HG03139 (cell line): ENCODE results near the gene TWF2.
A peak's percentile ranks its signal among the peaks of the same experiment; 100 is the strongest.

Experiments used
- ATAC-seq: cut with Tn5 transposase; IDR thresholded peaks from one replicate; pipeline ENCODE4 v1.9.1; 2021; ENCODE audit not compliant: unreplicated experiment

TWF2 gene

DNA sequence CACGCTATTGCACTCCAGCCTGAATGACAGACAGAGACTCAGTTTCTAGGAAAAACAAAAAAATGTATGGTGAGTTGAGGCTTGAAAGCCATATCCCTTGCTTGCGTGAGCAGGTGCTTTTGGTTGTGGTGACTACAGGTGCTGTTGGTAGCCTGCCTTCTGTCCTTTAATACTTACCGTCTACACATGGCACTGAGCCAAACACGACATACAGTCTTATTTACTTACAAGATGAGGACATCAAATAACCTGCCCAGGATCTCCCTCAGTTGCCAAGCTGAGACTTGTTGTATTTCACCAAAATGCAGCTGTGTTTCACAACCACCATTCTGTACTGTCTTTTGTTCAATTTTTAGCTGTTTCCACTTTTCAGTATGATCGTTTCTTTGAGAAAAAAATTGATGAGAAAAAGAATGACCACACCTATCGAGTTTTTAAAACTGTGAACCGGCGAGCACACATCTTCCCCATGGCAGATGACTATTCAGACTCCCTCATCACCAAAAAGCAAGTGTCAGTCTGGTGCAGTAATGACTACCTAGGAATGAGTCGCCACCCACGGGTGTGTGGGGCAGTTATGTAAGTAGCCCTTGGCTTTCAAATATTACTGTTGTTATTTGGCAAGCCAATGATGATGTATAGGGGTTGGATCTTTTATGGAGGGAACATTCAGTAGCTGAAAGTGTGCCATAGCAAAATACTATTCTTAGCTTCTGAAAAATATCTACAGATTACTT lies 34.5 kb downstream of the TWF2 start:
- no peak for ATAC-seq

- no peak for ATAC-seq
Observed at GRCh38 chr3:52203701-52204100, 35.3 kb downstream of the TWF2 start.

DNA sequence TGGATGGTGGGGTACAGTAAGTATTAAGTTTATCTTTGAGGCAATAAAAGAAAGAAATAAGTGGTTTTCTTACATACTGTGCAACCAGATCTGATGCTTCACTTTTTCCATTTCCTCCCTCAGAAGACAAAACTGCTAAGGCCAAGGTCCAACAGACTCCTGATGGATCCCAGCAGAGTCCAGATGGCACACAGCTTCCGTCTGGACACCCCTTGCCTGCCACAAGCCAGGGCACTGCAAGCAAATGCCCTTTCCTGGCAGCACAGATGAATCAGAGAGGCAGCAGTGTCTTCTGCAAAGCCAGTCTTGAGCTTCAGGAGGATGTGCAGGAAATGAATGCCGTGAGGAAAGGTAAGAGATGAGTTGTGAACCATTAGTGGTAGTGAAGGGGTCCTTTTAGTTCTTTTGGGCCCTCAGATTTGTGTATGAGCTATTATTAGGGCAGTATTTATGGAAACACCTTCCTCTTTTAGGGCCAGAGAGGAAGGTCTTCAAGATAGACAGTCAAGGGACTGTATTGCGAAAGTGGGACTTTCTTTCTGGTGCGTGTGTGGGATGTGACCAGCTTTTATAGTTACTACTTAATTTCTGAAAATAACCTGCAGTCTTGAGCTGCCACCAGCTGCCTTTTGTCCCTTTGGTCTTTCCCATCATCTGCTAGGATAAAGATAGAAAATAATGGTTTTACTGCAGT lies 36.4 kb downstream of the TWF2 start:
- no peak for ATAC-seq

GRCh38 chr3:52200981-52201679 lies 37.8 kb downstream of the TWF2 start:
- no peak for ATAC-seq

DNA sequence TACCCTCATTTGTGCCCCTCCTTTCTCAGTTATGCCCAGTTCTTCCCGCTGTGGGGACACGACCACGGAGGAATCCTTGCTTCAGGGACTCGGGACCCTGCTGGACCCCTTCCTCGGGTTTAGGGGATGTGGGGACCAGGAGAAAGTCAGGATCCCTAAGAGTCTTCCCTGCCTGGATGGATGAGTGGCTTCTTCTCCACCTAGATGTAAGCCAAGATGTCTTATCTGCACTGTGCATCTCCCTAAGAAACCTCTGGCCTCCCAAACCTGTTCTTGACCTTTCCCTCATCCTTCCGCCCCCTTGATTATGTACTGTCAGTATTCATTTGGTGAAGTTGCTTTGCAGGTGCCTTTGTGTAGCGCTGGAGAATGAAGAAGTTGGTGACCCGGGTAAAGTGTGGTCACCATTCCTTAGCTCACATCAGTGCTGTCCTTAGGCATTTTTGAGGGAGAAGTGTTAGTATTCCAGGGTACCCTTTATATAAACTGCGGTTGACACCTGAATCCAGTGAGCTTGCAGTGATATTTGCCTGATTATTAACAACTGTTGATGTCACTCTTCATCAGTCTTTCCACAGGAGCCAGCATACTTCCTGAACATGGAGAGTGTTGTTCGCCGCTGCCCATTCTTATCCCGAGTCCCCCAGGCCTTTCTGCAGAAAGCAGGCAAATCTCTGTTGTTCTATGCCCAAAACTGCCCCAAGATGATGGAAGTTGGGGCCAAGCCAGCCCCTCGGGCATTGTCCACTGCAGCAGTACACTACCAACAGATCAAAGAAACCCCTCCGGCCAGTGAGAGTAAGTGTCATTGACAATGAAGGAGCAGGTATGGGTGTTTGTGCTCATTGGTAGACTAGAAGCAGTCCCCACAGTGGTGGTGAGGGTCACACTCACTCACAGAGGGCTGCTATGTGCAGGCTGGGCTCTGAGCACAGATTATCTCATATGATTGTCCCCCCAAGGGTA lies 40.0 kb downstream of the TWF2 start:
- ATAC-seq, result no peak

GRCh38 chr3:52197842-52198625 lies 40.9 kb downstream of the TWF2 start, which contains the start of gene ALAS1:
Gene ALAS1, plus strand, starts transcription at chr3:52198160. Its CDS starts 1,082 bp downstream, at chr3:52199242.
- peak; percentile 61 for ATAC-seq

- no peak for ATAC-seq
Observed at GRCh38 chr3:52197499-52197841, 41.5 kb downstream of the TWF2 start.

GRCh38 chr3:52196977-52197376 lies 42.0 kb downstream of the TWF2 start:
- no peak for ATAC-seq

DNA sequence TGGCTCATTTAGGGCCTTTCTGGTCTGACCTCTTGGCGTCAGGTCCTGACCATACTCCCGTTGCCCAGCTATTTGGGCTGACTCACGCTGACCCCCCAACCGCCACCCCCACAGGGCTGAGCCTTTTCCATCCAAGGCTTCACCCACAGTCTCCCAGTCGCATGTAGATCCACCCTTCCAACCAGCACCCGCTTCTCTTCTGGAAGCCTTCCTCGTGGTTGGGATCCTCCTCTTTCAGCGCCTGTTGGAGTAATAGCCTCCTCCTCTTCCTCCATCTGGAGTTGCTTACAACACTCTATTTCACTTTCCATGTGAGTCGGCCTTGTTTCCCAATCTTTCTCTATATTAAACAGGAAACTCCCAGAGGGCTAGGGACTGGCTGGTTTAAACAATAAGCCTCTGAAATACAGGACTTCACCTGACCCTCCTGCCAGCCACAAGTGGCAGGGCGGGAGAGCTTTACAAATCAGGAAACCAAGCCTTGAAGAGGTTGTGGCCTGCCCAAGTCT lies 43.1 kb downstream of the TWF2 start:
- no peak for ATAC-seq

- no peak for ATAC-seq
Observed at GRCh38 chr3:52195291-52195597, 43.7 kb downstream of the TWF2 start.

GRCh38 chr3:52194485-52195290 lies 44.3 kb downstream of the TWF2 start:
- ATAC-seq, result no peak

DNA sequence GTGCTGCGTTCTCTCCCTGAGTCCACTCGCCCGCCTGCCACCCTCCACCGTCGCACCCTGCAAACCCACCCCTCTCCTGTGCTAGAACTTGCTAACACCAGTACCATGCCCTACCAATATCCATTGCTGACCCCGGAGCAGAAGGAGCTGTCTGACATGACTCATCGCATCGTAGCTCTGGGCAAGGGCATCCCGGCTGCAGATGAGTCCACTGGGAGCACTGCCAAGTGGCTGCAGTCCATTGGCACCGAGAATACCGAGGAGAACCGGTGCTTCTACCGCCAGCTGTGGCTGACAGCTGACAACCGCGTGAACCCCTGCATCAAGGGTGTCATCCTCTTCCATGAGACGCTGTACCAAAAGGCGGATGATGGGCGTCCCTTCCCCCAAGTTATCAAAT lies 45.9 kb downstream of the TWF2 start:
- ATAC-seq, result no peak

DNA sequence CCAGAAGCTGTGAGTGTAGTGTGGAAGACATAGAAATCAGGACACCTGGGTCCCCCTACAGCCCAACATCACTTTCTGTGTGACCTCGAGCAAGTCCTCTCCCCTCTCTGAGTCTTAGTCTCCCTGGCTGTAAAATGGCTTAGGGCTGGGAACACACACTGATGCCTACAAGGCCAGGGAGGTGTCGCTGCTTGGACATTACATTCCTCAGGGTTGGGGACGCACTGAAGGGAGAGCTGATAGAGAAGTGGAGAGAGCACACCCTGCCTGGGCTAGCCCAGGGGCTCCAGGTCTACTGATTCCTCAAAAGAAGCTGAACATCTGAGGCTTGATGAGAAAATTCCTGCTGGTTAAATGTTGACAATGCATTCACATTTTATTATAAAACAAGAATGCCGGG lies 47.3 kb downstream of the TWF2 start:
- ATAC-seq, result no peak

DNA sequence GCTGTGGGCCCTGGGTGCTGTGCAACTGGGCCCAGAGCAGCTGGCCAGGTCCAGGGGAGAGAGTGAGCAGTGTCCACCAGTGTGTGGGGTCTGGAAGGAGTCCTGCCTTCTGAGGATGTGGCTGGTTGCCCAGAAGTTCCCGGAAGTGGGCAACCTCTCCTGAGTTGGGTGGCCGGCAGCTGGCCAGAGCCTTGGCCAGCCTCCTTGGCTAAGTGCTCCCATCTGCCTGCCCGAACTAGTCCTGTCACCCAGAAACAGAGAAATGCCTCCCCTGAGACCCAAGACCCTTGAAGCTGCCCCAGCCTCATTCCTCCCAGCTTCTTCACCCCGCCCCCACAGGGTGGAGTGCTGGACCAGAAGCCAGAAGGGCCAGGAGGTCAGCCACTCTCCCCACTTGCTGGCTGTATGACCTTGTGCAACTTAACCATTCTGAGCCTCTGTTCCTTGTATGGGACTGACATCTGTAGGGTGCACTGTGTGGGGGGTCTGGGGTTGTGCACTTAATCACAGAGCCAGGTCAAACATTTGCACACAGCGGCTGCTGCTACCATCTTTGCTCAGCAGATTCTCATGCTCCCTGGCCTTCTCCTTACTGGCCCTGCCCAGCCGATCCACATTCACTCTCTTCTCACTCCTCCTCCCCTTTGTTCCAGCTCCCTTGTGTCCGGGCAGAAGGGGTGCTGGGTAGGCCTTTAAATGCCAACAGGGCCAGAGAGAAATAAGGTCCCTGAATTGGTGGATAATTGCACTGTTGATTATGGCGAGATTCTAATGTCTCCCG lies 48.5 kb downstream of the TWF2 start:
- no peak for ATAC-seq

DNA sequence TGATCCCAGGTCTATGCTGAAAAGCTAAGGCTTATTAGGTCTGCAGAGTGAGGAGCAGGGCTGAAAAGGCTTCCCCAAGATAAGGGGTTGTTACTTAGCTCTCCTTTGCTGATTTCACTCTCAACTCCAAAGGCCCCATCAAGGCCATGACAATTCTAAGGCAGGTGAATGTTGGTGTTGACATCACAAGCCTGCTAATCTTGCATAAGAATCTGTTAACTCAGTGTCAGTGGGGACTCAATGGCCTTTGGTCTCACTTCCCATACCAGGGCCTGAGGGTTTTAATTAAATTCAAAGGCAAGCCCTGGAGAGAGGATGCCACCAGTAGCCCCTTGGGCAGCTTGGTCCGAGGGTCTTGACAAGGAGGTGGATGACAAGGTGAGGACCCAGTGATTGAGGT lies 50.4 kb downstream of the TWF2 start:
- ATAC-seq, result no peak

DNA sequence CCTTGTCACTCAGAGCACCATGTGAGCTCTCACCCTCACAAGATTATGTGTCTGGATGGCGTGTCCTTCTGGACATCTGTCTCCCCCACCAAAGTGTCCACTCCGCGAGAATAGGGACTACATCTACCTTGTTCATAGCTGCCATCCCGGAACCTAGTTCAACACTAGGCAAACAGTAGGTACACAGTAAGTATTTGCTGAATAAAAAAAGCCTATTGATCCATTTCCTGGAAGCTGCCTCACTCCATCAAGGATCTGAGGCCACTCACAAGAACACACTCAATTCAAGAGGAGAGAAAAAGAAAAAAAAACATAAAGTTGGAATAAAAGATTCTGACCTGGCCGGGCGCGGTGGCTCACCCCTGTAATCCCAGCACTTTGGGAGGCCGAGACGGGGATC lies 52.2 kb downstream of the TWF2 start:
- no peak for ATAC-seq

GRCh38 chr3:52185837-52186236 lies 53.1 kb downstream of the TWF2 start:
- no peak for ATAC-seq

- no peak for ATAC-seq
Observed at GRCh38 chr3:52185311-52185710, 53.6 kb downstream of the TWF2 start.

- ATAC-seq, result no peak
Observed at GRCh38 chr3:52184690-52185089, 54.3 kb downstream of the TWF2 start.
